Prostate gland (tissue), 2 donors: ENCODE results near the gene NEMP1. TPM values are rescaled to one million over a fixed set of nuclear protein-coding genes. Genes with fewer than 3 reads are reported as not detected.

Source experiments
- DNase-seq: peaks from one replicate; pipeline ENCODE4 v3.0.0-alpha.2; 2019; ENCODE audit warnings: low spot score
- H3K27ac ChIP-seq, 2 donors: fragments of 200-600 bp; sonication (generic); 2 replicates each; pipeline ENCODE4 v1.5.1; 2017 to 2019
- H3K27me3 ChIP-seq: fragments of 200-600 bp; sonication (generic); replicated peaks from 2 replicates; pipeline ENCODE4 v1.5.1; 2019; ENCODE audit not compliant: insufficient read depth
- H3K36me3 ChIP-seq, 2 donors: fragments of 200-600 bp; sonication (generic); 1 replicate in 1 of 2; 2 replicates in 1 of 2; pipeline versions ENCODE4 v1.5.1 to v1.8.1; 2017 to 2019
- H3K4me1 ChIP-seq: fragments of 200-600 bp; sonication (generic); replicated peaks from 2 replicates; pipeline ENCODE4 v1.5.1; 2019
- H3K4me3 ChIP-seq, 2 donors: fragments of 200-600 bp; sonication (generic); 2 replicates each; pipeline ENCODE4 v1.5.1; 2017 to 2019
- H3K9me3 ChIP-seq: fragments of 200-600 bp; sonication (generic); 2 replicates; pipeline ENCODE4 v1.5.1; 2017
- CTCF ChIP-seq, 4 experiments: fragments of 200-600 bp in 2 of 4; fragments of 450-650 bp in 2 of 4; sonication (generic) in 2 of 4; IDR thresholded peaks; 1 replicate in 3 of 4; 2 replicates in 1 of 4; pipeline ENCODE4 v1.5.1; 2016 to 2019; ENCODE audit warnings: antibody characterized with exemption in 4 of 4, mild to moderate bottlenecking in 2 of 4, moderate library complexity in 2 of 4
- POLR2A ChIP-seq: fragments of 450-650 bp; IDR thresholded peaks from one replicate; pipeline ENCODE4 v1.6.1; 2016; ENCODE audit warnings: antibody characterized with exemption, mild to moderate bottlenecking
- POLR2AphosphoS5 ChIP-seq: sonication (generic); formaldehyde crosslinking; IDR thresholded peaks from one replicate; pipeline ENCODE4 v1.6.1; 2017; ENCODE audit warnings: antibody characterized with exemption
- WGBS: methylation state at CpG from one replicate; pipeline ENCODE4 v1.1.5; 2018; 5-methylcytosine and 5-hydroxymethylcytosine counted together
- intact Hi-C: fragments of 100-400 bp; cut with DNase I; formaldehyde crosslinking; loops from one replicate; pipeline ENCODE4 v1.14.2; 2022
- total RNA-seq, 2 donors: library from RNA; depleted of rRNA; stranded (reverse); fragments of >200 nt; gene quantifications; one replicate each; pipeline ENCODE4 v1.1.0, GENCODE V29; 2016

NEMP1 gene
- total RNA-seq, 2 donors from 2014 or later = 10.8 to 13.0 TPM

DNA sequence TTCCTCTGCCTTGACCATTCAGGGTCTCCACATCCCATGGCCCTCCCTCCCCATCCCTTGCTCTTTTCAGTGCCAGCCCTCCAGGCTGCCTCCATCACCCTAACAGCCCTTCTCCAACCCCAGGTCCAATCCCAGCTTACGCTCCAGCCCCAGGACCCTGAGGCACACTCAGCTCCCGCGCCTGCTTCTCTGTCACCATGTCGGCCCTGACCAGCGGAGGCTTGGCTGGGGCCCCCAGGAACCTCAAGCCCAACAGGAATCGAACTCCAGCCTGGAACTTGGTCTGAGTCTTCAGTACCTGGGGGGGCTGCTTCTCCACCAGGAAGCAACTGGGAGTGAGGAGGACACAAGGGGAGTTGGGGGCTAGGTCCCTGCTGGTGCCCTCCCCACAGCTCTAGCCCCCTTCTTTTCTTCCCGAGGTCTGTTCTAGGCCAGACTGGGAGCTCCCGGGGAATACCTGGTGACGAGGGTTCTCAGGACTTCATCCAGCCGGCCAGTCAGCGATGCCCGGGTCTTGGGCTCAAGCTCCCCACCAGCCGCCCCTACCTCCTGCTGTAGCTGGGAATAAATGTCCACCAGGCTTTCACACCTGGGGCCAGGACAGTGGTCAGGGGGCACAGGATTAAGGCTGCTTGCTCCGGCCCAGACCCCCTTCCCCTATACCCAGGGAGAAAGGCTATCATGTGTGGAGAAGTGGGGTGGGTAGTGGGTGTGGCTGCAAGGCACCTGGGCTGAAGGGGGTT lies 26.6 kb upstream of the NEMP1 start:
- Histone ChIP-seq H3K36me3 (peaks cover 9 to 23% of the 10 kb centered on the region in 2 donors), H3K4me1 (peaks cover 5% of the 10 kb centered on the region), H3K4me3 (no peak overlapping the region), H3K27ac (no peak overlapping the region), H3K9me3 (no peaks in the 10 kb centered on the region), H3K27me3 (no peaks in the 10 kb centered on the region)
- intact Hi-C loops = no loop called here
- no peak for TF ChIP-seq CTCF (IDR thresholded peaks at IDR 0.05)
- no peak for TF ChIP-seq POLR2AphosphoS5
- TF ChIP-seq POLR2A = no peak
- no peak for DNase-seq
- 94% methylated on average over 14 of the region's 14 CpGs for WGBS

DNA sequence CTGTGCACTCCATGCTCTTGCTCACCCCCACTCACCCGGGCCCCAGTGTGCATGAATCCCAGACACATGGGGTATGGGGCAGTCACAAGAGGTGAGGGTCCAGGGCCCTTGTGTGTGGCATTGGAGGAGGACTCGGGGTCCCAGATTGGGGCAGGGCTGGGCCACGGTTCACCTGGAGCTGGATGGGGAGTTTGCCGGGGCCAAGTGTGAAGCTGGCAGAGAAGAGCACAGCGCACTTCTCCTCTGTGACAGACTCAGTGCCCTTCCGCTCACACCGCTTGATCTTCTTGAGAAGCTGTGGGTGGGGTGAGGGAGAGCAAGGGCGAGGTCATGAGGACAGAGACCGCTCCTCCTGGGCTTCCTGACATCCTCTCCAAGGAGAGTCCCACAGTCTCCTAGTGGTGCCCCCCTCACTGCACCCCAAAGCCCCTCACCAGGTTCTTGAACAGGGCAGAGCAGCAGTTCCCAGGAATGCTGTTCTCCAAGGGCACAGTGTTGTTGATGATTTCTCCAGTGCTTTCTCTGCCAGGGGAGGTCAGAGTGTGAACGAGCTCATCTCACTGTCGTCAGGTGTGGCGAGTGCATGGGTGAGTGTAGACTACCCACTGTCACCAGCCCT lies 25.8 kb upstream of the NEMP1 start:
- Histone ChIP-seq H3K4me3 (no peak overlapping the region), H3K36me3 (peaks cover 17 to 26% of the 10 kb centered on the region in 2 donors), H3K9me3 (no peaks in the 10 kb centered on the region), H3K27me3 (no peaks in the 10 kb centered on the region), H3K27ac (no peak overlapping the region), H3K4me1 (no peaks in the 10 kb centered on the region)
- no peak for DNase-seq
- intact Hi-C loops = no loop called here
- 95% methylated on average over 11 of the region's 12 CpGs for WGBS
- TF ChIP-seq CTCF (IDR thresholded peaks at IDR 0.05) (no peak), POLR2A (no peak), POLR2AphosphoS5 (no peak)

GRCh38 chr12:57103856-57104255 lies 25.3 kb upstream of the NEMP1 start:
- Histone ChIP-seq H3K4me1 (no peaks in the 10 kb centered on the region), H3K27ac (no peak overlapping the region), H3K27me3 (no peaks in the 10 kb centered on the region), H3K36me3 (peaks cover 22 to 27% of the 10 kb centered on the region in 2 donors), H3K9me3 (no peaks in the 10 kb centered on the region), H3K4me3 (no peak overlapping the region)
- intact Hi-C loops = no loop called here
- no peak for DNase-seq
- 91% methylated on average over 7 of the region's 7 CpGs for WGBS
- TF ChIP-seq CTCF (IDR thresholded peaks at IDR 0.05) (no peak), POLR2A (no peak), POLR2AphosphoS5 (no peak)

DNA sequence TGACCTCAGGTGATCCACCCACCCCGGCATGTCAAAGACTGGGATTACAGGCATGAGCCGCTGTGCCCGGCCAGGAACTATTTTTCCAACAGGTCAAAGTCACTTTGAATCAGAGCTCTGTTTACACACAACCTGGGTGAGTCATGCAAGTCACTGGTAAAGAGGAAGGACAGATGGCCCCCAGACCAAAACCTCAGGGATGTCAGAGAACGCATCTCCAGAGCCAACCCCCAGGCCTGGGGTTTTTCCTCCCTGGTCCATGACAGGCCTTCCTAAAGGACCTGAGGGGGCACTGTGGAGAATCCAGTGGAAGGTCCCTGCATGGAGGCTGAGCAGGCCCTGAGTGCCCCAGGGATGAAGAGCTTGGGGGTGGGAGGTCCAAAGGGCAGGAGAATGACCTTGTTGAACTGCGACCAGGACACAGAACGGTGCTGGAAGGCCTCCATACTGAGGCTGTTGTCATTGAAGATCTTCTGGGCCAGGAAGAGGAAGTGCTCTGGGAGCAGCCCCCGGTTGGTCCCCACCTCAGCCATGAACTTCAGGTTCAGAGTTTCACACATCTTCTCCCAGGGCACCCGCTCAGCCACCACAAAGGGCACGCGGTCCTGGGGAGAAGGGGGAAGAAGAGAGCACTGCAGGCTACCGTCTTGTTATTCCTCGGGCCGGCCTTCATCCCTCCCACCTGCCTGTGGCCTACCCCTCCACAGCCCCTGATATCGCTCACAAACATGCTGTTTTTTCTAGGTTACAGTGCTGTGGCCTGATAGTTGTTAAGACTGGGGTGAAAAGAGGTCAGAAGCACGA lies 23.5 kb upstream of the NEMP1 start:
- intact Hi-C loops = no loop called here
- WGBS = 70% methylated on average over 15 of the region's 15 CpGs
- Histone ChIP-seq H3K4me1 (no peaks in the 10 kb centered on the region), H3K27me3 (no peaks in the 10 kb centered on the region), H3K4me3 (no peak overlapping the region), H3K9me3 (no peaks in the 10 kb centered on the region), H3K36me3 (peaks cover 22 to 28% of the 10 kb centered on the region in 2 donors), H3K27ac (no peak overlapping the region)
- TF ChIP-seq POLR2A = no peak
- no peak for TF ChIP-seq CTCF (IDR thresholded peaks at IDR 0.05)
- no peak for TF ChIP-seq POLR2AphosphoS5
- no peak for DNase-seq
